ENCODE data around the gene RAB40C.

- no peak for TF ChIP-seq SUZ12 (IDR thresholded peaks at IDR 0.05)
- no peak for TF ChIP-seq BHLHE40 (IDR thresholded peaks at IDR 0.05; ENCODE audit: borderline replicate concordance)
- TF ChIP-seq HDGF (IDR thresholded peaks at IDR 0.05; ENCODE audit: borderline replicate concordance), result no peak
- TF ChIP-seq SP1 (IDR thresholded peaks at IDR 0.05), result no peak
- no peak for TF ChIP-seq ARNT (IDR thresholded peaks at IDR 0.05)
Measured at GRCh38 chr16:586047-586644, 3.7 kb upstream of the RAB40C start.
